HG02798 (cell line): ENCODE results near the gene DNAH6.

Experiments
- ATAC-seq: cut with Tn5 transposase; IDR thresholded peaks from one replicate; pipeline ENCODE4 v1.9.1; 2021; ENCODE audit warnings: mild to moderate bottlenecking; ENCODE audit not compliant: unreplicated experiment, poor library complexity

Gene DNAH6

DNA sequence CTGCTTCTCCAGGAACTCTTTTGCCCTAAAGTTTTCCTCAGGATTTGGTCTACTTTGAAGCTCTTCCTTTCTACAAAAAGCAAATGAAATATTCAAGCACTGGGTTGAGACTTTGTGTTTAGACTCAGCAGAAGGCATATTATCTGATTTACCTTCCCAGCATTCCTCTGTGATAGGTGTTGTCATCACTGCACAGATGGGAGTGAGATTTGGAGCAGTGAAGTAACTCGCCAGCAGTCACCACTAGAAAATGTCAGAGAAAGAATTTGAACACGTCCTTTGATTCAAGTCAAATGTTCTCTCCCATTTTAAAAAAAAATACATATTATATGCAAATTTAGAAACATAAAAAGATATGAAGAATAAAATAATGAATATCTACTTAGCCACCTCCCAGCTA, 112.2 kb downstream of the DNAH6 start:
- ATAC-seq, result no peak

DNA sequence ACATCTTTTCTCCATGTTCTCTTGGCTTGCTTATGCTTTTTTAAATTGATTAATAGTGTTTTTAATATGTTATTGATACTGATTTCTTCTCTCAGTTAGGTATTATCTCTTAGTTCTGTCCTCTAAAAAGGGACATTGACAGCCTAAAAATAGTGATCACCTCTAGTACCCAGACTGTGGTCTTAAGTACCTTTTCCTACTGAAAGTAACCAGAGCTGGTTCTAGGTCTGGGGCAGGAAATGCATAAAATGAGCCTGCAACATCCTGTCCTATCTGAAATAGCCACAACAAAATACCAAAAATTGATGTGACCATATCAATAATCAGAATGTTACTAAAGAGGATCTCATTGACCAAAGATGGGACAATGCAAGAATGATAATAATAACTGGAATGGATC, 113.3 kb downstream of the DNAH6 start:
- ATAC-seq, result no peak

DNA sequence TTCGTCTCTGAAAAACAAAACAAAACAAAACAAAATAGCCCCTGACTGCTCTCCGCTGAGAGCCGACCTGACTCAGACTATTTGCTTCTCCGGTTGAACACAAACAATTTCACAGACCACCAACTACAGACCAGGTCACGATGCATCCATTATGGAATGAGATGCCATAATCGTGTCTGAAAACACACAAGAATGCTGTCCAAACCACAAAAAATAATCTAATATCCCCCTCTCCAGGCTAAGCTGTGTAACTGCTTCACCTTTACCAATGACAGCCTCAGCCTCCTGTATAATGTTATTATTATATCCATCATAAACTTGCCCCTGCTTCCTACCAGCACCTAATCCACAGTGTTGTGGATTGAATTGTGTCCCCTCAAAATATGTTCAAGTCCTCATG, 114.7 kb downstream of the DNAH6 start:
- no peak for ATAC-seq

DNA sequence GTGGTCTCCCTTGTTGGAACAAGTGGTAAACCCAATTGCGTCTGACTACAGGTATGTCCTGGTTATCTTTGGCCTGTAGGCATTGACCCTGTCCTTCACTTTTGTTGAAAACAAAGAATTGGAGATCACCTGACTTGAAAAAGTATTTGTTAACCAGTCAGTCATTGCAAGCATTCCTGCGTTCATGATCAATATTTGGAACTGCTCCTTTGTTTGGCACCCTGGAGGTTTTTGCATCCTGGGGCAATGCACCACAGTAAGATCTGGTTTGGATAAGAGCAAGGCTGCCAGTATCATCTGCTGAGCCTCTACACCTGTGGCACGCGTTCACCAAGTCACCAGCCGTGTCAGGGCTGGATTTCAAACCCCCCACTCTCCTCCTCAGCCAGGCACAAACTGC, 115.7 kb downstream of the DNAH6 start:
- no peak for ATAC-seq

DNA sequence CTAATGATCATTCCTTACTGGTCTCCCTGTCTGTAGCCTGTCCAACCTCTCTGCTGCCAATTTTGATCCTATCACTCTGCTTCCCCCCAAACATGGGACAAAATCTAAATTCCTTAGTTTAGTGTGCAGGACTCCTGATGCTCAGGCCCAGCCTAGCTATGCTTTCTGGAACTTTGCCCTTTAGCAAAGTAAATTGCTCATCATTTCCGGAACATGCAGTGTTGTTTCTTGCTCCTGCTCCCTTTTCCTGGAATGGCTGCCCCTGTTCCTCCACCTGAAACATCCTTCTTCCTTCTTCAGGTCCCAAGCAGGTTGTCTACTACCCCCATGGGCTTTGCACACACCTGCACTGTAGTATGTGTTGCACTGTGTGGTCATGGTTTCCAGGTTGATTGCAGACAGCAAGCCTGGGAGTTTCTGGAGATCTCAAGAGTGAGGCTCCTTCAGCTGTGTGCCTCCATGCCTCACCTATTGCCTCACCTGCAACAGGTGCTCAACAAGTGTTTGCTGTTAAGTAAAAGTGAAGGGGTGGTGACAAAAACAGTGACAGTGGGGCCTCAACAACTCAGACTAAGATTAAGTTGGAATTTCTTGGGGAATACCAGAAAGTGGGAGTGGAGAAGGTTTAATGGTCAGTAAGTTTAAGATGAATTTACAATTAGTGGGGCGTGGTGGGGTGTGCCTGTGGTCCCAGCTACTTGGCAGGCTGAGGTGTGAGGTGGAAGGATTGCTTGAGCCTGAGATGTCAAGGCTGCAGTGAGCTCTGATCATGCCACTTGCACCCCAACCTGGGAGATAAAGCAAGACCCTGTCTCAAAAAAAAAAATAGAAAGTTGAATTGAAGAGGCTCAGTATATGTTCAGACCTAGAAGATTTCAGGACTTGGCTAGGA, 120.0 kb downstream of the DNAH6 start:
- no peak for ATAC-seq

DNA sequence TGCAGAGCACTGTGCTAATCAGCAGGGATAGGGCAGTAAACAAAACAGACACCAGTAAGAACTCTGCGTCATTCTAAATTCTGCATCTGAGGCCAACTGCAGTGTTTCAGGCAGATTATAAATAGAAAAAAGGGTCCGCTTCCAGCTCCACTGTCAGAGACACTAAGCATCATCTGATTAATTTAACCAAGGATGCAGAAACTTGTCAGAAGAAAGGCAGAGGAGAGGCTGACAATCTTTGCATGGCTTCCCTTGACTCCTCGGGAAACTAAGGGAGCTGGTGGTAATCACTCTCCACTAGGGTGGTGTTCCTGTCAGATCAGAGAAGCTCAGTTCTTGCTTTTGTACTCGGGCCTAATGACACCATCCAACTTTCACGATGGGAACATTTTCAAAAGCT, 123.5 kb downstream of the DNAH6 start:
- ATAC-seq, result no peak

DNA sequence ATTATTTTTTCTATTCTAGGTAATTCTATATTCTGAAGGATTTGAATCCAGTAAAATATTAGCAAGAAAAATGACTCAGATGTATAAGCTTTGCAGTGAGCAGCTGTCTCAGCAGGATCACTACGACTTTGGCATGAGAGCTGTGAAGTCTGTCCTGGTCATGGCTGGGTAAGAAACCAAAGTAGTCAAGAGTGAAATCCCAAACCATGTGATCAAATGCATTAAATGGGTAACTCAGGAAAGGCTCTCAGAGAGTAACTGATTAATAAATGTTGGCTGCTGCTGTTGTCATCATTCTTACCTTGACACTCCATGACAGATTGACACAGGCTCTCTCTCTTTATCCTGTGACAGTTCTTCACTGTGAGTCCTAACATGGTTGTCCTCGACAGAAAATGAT, 124.1 kb downstream of the DNAH6 start:
- ATAC-seq, result no peak

DNA sequence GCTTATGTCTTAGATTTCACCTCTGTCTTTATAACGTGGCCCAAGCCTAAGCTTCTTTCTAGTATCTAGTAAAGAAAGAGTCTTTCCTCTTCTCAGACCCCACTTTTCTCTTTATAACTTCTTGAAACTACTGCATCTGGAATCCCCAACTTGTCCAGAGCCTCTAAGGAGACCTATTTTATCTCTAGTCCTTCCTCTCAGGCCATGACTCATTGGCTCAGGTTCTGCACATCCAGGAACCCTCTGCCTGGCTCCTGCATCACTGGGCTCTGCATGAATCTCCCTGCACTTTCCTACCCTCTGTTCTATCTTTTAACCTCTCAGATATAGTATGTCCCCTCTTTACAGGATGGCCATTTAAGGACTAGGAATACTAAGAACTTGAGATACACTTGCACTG, 124.7 kb downstream of the DNAH6 start:
- ATAC-seq, result no peak

DNA sequence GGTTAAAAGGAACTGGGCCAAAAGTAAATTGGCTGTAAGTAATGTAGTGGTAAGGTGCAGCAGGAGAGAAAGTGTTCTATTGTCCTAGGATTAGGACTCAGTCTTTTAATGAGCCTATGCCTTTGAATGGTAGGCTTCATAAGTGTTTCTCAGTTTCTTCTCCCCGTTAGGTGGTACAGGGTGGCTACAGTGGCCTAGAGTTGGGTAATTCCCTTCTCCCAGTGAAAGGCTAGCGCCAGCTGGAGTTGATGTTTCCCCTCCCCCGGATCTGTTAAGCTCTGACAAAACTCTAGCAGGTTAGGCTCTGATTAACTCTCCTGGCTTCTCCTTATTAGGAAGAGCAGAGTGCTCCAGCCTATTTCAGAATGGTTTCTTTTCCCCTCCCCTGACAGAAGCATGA, 127.7 kb downstream of the DNAH6 start:
- ATAC-seq, result no peak

DNA sequence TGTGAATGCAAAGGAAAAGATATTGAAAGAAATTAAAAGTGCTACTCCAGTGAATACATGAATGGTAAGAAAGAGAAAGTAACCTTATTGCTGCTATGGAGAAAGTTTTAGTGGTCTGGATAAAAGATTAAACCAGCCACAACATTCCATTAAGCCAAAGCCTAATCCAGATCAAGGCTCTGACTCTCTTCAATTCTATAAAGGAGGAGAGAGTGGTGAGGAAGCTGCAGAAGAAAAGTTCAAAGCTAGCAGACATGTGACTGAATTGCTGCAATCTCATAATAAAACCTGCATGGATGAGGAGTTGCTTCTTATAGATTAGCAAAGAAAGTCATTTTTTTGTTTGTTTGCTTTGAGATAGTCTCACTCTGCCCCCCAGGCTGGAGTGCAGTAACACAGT, 130.2 kb downstream of the DNAH6 start:
- ATAC-seq, result no peak

DNA sequence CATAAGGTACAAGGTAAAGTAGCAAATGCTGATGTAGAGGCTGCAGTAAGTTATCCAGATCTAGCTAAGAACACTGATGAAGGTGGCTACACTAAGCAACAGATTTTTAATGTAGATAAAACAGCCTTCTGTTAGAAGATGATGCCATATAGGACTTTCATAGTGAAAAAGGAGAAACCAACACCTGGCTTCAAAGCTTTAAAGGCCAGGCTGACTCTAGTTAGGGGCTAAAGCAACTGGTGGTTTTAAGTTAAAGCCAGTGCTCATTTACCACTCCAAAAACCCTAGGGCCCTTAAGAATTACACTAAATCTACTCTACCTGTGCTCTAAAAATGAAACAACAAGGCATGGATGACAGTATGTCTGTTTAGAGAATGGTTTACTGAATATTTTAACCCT, 131.0 kb downstream of the DNAH6 start:
- no peak for ATAC-seq

DNA sequence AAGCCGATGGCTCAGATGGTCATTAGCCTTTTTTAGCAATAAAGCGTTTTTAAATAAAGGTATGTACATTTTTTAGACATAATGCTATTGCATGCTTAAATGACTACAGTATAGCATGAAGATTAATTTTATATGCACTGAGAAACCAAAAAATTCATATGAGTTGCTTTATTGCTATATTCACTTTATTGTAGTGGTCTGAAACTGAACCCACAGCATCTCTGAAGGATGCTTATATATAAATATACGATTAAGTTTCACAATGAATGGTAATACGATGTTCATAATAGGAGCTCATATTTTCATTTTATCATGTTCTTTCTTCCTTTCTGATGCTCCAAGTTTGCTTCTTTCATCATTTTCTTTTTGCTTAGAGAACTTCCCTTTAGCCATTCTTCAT, 132.8 kb downstream of the DNAH6 start:
- ATAC-seq, result no peak

DNA sequence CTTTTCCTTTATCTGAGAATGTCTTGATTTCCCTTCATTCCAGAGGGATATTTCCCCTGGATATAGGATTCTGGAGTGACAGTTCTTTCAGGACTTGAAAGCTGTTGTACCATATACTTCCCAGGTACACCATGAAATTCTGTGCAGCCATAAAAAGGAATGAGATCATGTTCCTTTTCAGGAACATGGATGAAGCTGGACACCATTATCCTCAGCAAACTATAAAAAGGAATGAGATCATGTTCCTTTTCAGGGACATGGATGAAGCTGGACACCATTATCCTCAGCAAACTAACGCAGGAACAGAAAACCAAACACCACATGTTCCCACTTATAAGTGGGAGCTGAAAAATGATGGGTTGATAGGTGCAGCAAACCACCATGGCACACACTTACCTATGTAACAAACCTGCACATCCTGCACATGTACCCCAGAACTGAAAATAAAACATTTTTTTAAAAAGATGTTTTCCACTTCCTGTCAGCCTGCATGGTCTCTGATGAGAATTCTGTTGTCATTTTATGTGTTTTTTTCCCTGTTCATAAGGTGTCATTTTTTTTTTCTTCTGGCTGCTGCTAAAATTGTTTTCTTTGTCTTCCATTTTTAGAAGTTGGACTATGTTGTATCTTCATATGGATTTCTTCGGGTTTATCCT, 133.3 kb downstream of the DNAH6 start:
- no peak for ATAC-seq

DNA sequence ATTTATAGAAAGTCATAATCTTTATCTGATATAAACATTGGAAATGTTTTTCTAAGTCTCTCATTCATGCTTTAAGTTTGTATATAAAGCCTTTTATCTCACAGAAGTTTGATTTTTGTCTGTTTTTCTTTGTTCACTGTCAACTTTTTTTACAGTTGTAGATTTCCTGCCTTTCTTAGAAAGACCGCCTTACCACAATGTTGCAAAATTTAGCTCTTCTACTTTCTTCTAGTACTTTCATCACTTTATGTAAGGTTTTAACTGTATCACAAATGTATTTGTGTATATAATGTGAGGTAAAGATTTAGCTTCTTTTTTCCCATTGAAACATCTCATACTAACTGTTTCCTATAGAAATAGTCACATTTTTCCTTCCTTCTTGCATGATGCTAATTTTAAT, 136.1 kb downstream of the DNAH6 start:
- ATAC-seq, result no peak

DNA sequence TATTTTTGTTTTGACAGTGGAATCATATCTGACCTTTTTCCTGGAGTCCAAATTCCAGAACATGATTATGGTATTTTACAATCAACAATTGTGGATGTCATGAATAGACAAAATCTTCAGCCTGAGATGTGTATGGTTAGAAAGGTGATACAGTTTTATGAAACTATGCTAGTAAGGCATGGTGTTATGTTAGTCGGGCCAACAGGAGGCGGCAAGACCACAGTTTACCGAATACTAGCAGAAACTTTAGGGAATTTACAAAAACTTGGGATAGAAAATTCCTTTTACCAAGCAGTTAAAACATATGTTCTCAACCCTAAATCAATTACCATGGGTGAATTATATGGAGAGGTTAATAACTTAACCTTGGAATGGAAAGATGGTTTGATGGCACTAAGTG, 137.0 kb downstream of the DNAH6 start:
- no peak for ATAC-seq

DNA sequence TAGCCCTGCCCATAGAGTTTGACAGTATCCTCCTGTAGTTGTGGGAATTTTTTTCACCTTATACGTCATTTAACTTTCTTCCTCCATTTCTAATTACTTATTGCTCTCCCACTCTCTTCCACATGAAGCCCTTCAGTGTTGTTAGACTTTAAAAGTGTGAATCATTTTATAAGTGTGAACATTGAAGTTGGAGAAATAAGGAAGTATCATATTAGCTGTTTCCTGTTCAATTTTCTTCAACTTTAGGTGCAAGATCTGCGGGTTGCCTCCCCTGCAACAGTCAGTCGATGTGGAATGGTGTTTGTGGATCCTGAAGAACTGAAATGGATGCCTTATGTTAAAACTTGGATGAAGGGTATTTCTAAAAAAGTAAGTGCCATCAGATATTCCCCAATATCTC, 138.1 kb downstream of the DNAH6 start:
- no peak for ATAC-seq

DNA sequence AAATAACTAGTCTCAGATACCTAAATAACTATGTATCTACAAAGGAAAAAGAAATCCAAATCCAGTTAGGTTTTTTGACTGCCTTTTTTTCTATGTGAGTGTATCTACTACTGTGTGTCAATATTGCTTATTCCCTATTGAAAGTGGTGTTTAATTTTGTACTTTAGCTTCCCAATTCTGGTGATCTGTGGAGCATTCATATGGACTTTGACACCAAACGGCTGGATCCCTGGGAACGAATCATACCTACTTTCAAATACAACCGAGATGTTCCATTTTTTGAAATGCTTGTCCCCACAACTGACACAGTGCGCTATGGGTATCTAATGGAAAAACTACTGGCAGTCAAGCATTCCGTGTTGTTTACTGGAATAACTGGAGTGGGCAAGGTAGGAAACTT, 152.8 kb downstream of the DNAH6 start:
- no peak for ATAC-seq

DNA sequence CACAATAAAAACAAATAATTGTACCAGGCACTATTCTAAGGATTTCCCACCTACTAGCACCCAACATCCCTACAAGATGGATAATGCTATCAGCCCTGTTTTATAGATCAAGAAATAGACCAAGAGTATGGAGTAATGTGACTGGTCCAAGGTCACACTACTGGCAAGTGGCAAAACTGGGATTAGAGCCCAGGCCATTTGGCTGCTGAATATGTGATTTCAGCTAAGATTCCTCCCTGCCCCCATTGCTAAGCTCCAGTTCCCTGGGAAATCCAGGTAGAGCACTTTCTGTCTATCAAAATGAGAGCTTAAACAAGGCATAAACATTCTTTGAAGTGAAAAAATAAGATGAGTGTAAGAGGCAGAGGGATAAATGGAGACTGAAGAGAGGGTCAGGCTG, 157.8 kb downstream of the DNAH6 start:
- no peak for ATAC-seq

DNA sequence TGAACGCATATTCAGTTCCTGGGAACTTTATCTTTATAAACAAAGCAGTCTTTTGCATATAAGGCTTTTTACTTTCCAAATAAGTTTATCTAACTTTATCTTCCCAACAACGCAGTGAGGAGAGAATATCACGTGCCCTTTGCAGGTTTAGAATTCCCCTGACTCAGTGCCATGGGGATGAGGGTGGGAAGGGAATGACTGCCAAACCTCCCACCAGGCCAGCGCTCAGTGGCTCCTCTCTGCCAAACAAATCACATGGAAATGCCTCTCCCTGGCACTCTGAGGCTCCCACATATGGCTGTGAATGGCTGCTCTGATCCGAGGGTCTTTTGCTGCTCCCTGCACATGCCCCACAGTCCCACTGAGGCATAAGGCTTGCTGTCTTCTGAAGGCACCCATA, 158.3 kb downstream of the DNAH6 start:
- ATAC-seq, result no peak

DNA sequence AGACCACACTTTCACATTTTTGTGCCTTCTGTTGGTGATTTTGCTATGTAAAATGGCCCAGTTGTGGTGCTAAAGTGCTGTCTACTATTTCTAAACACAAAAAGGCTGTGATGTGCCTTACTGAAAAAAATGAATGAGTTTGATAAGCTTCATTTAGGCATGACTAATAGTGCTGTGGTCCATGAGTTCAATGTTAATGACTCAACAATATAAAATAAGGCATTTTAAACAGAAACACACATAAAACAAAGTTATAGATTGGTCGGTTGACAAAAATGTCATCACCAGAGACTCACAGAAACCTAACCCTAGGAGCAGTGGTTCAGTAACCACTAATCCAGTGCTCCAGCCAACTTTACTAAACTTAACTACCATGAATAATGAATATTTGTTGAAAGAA, 160.0 kb downstream of the DNAH6 start:
- no peak for ATAC-seq

DNA sequence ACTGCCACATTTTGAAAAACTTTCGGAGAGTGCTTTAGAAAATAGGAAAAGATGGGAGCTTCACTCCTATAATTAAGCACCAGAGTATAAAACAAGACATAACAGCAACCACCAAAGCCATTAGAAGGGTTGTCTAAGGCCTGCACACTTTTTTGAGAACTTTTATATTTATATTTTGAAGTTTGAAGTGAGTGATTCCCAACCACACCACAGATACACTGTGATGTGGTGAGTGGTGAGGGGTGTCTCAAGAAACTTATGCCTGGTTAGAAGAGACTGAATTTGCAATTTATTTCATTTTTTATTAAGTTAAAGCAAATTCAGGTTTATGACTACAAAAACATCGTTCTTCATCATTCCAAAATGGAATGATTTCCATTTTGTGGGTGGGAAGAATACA, 161.9 kb downstream of the DNAH6 start:
- no peak for ATAC-seq
